K562 (cell line): ENCODE data around the gene BNC2. TPM values are rescaled to one million over a fixed set of nuclear protein-coding genes. Genes with fewer than 3 reads are reported as not detected.

Experiments used
- ATAC-seq: fragments of 200-7000 bp; cut with Tn5 transposase; 3 replicates; pipeline ENCODE4 v1.9.1; 2020; ENCODE audit warnings: moderate library complexity
- BruUV-seq: library from RNA; stranded (reverse); fragments of 400-500 nt; replicated peaks from 2 replicates; lab custom pipeline; 2021; lab: Mats Ljungman, UMichigan
- CTCF ChIA-PET: fragments of 300-600 bp; formaldehyde crosslinking; extraction: SDS; loops from one replicate; lab custom pipeline; 2021; ENCODE audit warnings: low intra/inter-chr PET ratio; lab: Yijun Ruan, JAX
- POLR2A ChIA-PET: fragments of 300-600, 350-650 bp; sonication (Branson Sonifier 250); formaldehyde crosslinking; extraction: SDS; loops from one replicate; lab custom pipeline; 2021; ENCODE audit warnings: antibody characterized with exemption, inconsistent platforms; lab: Yijun Ruan, JAX
- DNase-seq, 4 experiments: peaks; one replicate each; pipeline versions ENCODE4 v3.0.0 to v3.0.0-alpha.2; 2011 to 2018; ENCODE audit warnings: low spot score in 3 of 4, mixed read lengths in 3 of 4; ENCODE audit errors: extremely low read depth in 1 of 4
- FAIRE-seq: peaks from 2 replicates; lab custom pipeline; 2011; peaks lifted over from hg19 to GRCh38; lab: Jason Lieb, UNC
- H2AFZ ChIP-seq: 2 replicates; pipeline ENCODE4 v1.6.0; 2011; ENCODE audit warnings: low read depth, low read length, control low read depth, inconsistent platforms
- H3K27ac ChIP-seq: fragments of 200-600 bp; 3 replicates; pipeline ENCODE4 v1.8.0; 2011; ENCODE audit warnings: low read depth, mild to moderate bottlenecking, control low read depth, inconsistent platforms, low read length, moderate library complexity, mixed read lengths; ENCODE audit errors: extremely low read depth
- H3K27me3 ChIP-seq, 2 experiments: fragments of 300-600 bp in 1 of 2; 2 replicates in 1 of 2; 3 replicates in 1 of 2; pipeline versions ENCODE4 v1.6.0 to v1.8.0; 2011; ENCODE audit warnings: inconsistent platforms in 2 of 2, low read length in 2 of 2, mild to moderate bottlenecking in 1 of 2, mixed read lengths in 1 of 2, moderate library complexity in 1 of 2; ENCODE audit not compliant: control insufficient read depth in 2 of 2, insufficient read depth in 2 of 2
- H3K36me3 ChIP-seq: fragments of 300-600 bp; 3 replicates; pipeline ENCODE4 v1.8.0; 2011; ENCODE audit warnings: mild to moderate bottlenecking, low read length, inconsistent platforms; ENCODE audit not compliant: control insufficient read depth, insufficient read depth
- H3K4me1 ChIP-seq, 2 experiments: fragments of 200-600 bp in 1 of 2; replicated peaks in 1 of 2; 2 replicates in 1 of 2; 3 replicates in 1 of 2; pipeline versions ENCODE4 v1.5.1 to v1.8.0; 2011; ENCODE audit warnings: inconsistent platforms in 2 of 2, low read length in 2 of 2, mild to moderate bottlenecking in 1 of 2, mixed read lengths in 1 of 2, moderate library complexity in 1 of 2; ENCODE audit not compliant: control insufficient read depth in 2 of 2, insufficient read depth in 2 of 2
- H3K4me2 ChIP-seq: 2 replicates; pipeline ENCODE4 v1.6.1; 2011; ENCODE audit warnings: low read length, control low read depth, inconsistent platforms, mixed read lengths; ENCODE audit not compliant: insufficient read depth
- H3K4me3 ChIP-seq: fragments of 200-600 bp; sonication (generic), shearing (Covaris generic); 2 replicates; pipeline ENCODE4 v1.5.1; 2016; ENCODE audit warnings: control low read depth, inconsistent platforms
- H3K79me2 ChIP-seq: fragments of 200-600 bp; 3 replicates; pipeline ENCODE4 v1.8.0; 2011; ENCODE audit warnings: low read length, inconsistent platforms; ENCODE audit not compliant: control insufficient read depth, insufficient read depth
- H3K9ac ChIP-seq, 2 experiments: 2 replicates each; pipeline versions ENCODE4 v1.6.0 to v1.6.1; 2011; ENCODE audit warnings: low read depth in 2 of 2, low read length in 2 of 2, control low read depth in 1 of 2, inconsistent platforms in 1 of 2, mild to moderate bottlenecking in 1 of 2, mixed read lengths in 1 of 2; ENCODE audit not compliant: insufficient read depth in 1 of 2
- H3K9me1 ChIP-seq: one replicate; pipeline ENCODE4 v1.6.0; 2011; ENCODE audit warnings: inconsistent platforms, mild to moderate bottlenecking, low read length, moderate library complexity; ENCODE audit not compliant: control insufficient read depth, insufficient read depth
- H3K9me3 ChIP-seq: replicated peaks from 2 replicates; pipeline ENCODE4 v1.5.1; 2011; ENCODE audit warnings: low read depth, low read length, inconsistent platforms; ENCODE audit not compliant: control insufficient read depth, insufficient read depth
- H4K20me1 ChIP-seq: replicated peaks from 2 replicates; pipeline ENCODE4 v1.6.1; 2011; ENCODE audit warnings: low read length, inconsistent platforms, mixed read lengths; ENCODE audit not compliant: control insufficient read depth, insufficient read depth
- ARNT ChIP-seq, 2 experiments: fragments of 450-650 bp; IDR thresholded peaks; 2 replicates each; pipeline ENCODE4 v1.6.1; 2016; ENCODE audit warnings: mild to moderate bottlenecking in 1 of 2
- BRCA1 ChIP-seq, 2 experiments: fragments of 450-650 bp in 1 of 2; sonication (generic) in 1 of 2; formaldehyde crosslinking in 1 of 2; IDR thresholded peaks; 2 replicates each; pipeline versions ENCODE4 v1.5.0 to v1.6.1; 2017 to 2020; ENCODE audit warnings: mild to moderate bottlenecking in 1 of 2, missing genetic modification reagents in 1 of 2
- ESRRB ChIP-seq: fragments of 250-450 bp; sonication (Bioruptor Pico); IDR thresholded peaks from 2 replicates; pipeline ENCODE4 v1.5.0; 2020; ENCODE audit warnings: mild to moderate bottlenecking, moderate library complexity, borderline replicate concordance
- KAT8 ChIP-seq: fragments of 450-650 bp; IDR thresholded peaks from 2 replicates; pipeline ENCODE4 v1.6.1; 2016; ENCODE audit warnings: low read depth, mild to moderate bottlenecking
- MYNN ChIP-seq, 2 experiments: sonication (generic); formaldehyde crosslinking in 1 of 2; IDR thresholded peaks; 2 replicates each; pipeline versions ENCODE4 v1.5.0 to v1.6.1; 2016 to 2020; ENCODE audit warnings: antibody characterized with exemption in 1 of 2, missing genetic modification reagents in 1 of 2
- NCOR1 ChIP-seq: fragments of 450-650 bp; IDR thresholded peaks from 2 replicates; pipeline ENCODE4 v1.6.1; 2016; ENCODE audit warnings: mild to moderate bottlenecking, moderate library complexity
- NFIC ChIP-seq: fragments of 450-650 bp; IDR thresholded peaks from 2 replicates; pipeline ENCODE4 v1.6.1; 2017; ENCODE audit warnings: mild to moderate bottlenecking, inconsistent platforms
- NR0B1 ChIP-seq: fragments of 450-650 bp; IDR thresholded peaks from one replicate; pipeline ENCODE4 v1.6.1; 2018; ENCODE audit warnings: mild to moderate bottlenecking, moderate library complexity; ENCODE audit not compliant: partially characterized antibody
- RFX1 ChIP-seq: fragments of 450-650 bp; IDR thresholded peaks from 2 replicates; pipeline ENCODE4 v1.6.1; 2016; ENCODE audit warnings: mild to moderate bottlenecking, moderate library complexity
- RFX5 ChIP-seq: IDR thresholded peaks from 2 replicates; pipeline ENCODE4 v1.6.1; 2011; ENCODE audit warnings: low read depth, mild to moderate bottlenecking, improper control_type of control experiment, low read length
- RNF2 ChIP-seq: sonication (generic); IDR thresholded peaks from 2 replicates; pipeline ENCODE4 v1.6.1; 2016
- TAF7 ChIP-seq: fragments of 450-650 bp; IDR thresholded peaks from 2 replicates; pipeline ENCODE4 v1.6.1; 2016; ENCODE audit warnings: missing genetic modification characterization, missing compliant biosample characterization
- TGIF2 ChIP-seq: sonication (generic); formaldehyde crosslinking; IDR thresholded peaks from 2 replicates; pipeline ENCODE4 v1.8.1; 2022; ENCODE audit warnings: mild to moderate bottlenecking, missing genetic modification reagents, moderate library complexity
- TSC22D4 ChIP-seq: fragments of 450-650 bp; IDR thresholded peaks from 2 replicates; pipeline ENCODE4 v1.6.1; 2016; ENCODE audit warnings: missing genetic modification characterization, missing biosample characterization, control low read depth
- ZBTB17 ChIP-seq: fragments of 450-650 bp; formaldehyde crosslinking; IDR thresholded peaks from 2 replicates; pipeline ENCODE4 v1.4.0; 2020; ENCODE audit warnings: mild to moderate bottlenecking
- ZNF398 ChIP-seq: fragments of 250-450 bp; sonication (Bioruptor Pico); IDR thresholded peaks from 2 replicates; pipeline ENCODE4 v1.8.0; 2021; ENCODE audit warnings: moderate library complexity, mild to moderate bottlenecking, inconsistent platforms
- WGBS: fragments of 100-300 bp; shearing (Covaris generic); methylation state at CpG from one replicate; pipeline ENCODE4 v1.1.6; 2016; ENCODE audit warnings: low coverage, mixed read lengths; ENCODE audit not compliant: insufficient coverage; ENCODE audit errors: missing lambda C conversion rate; 5-methylcytosine and 5-hydroxymethylcytosine counted together
- in situ Hi-C: fragments of 300-500 bp; cut with MboI; formaldehyde crosslinking; loops from 4 replicates; pipeline ENCODE4 v1.15.0; 2018; ENCODE audit warnings: inconsistent platforms, mixed read lengths
- intact Hi-C: fragments of 100-400 bp; cut with micrococcal nuclease; formaldehyde crosslinking; loops from 2 replicates; pipeline ENCODE4 v1.14.2; 2022
- polyA plus RNA-seq, 8 experiments: library from polyadenylated mRNA; depleted of rRNA in 4 of 8; stranded (reverse) in 5 of 8; unstranded in 3 of 8; fragments of >200 nt; fragmentation: Nextera tagmentation in 2 of 8; fragmentation: Illumina TruSeq in 1 of 8; extraction: Ambion mirVana in 2 of 8; extraction: Trizol in 1 of 8; gene quantifications; 2 replicates each; pipeline versions ENCODE4 v1.2.1 to v1.2.3, GENCODE V29; 2011 to 2014; ENCODE audit warnings: inconsistent platforms in 1 of 8, missing spikeins in 1 of 8
- total RNA-seq, 7 experiments: library from RNA; depleted of rRNA in 6 of 7; stranded (reverse); fragments of >200 nt in 6 of 7; fragmentation: Illumina TruSeq in 2 of 7; extraction: Trizol in 2 of 7; gene quantifications; 2 replicates each; pipeline versions ENCODE4 v1.2.1 to v1.2.3, GENCODE V29; 2011 to 2021; ENCODE audit warnings: low replicate concordance in 1 of 7
- TF ChIP-seq, protein P1 (sequence below): fragments of 450-650 bp; IDR thresholded peaks from 2 replicates; pipeline ENCODE4 v1.6.1; 2016; ENCODE audit warnings: low read depth, mild to moderate bottlenecking, moderate library complexity

The BNC2 gene
- total and polyA plus RNA-seq, 9 of the 15 experiments (the other 6 are each of a cell fraction or from before 2014, with no cell fraction given): not detected

DNA sequence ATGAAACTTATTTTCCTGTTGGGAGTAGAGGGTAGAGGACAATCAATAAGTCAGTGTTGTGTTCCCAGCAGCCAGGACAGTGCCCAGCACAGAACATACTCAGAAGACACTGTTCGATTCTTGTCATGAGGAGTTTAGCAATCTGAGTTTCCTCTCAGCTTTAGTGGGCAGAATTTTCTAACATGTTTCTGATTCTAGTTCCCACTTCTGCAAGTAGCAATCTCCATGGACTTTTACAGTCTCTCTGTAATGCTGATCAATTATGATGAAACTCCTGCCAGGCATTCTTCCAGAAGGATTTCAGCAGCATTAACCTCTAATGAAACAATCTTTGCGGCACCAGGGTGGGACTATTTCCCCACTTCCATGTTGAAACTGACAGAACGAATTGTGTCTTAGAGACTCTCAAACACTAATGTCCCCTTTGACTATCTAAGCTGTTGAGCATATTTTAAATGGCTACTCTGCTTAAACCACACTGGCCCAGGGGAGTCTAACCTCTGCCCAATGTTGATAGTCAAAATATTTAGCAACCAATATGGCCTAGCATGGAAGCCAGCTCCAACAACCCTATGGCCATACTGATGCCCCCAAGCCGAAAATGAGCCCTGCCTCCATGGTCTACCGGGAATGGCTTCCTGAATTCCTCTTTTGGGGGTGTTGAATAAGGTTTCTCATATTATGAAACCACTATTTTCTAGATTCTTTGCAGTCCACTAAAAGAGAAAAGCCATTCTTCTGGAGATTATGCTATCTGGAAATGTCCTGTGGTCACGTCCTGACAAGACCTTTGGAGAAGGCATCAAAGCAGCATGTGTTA lies 484.3 kb downstream of the BNC2 start:
- DNase-seq (no peak), FAIRE-seq (no peak), ATAC-seq (no peak)
- TF ChIP-seq MYNN (IDR thresholded peaks at IDR 0.05) (no peak), MYNN (CRISPR knock-in tag; IDR thresholded peaks at IDR 0.05) (no peak), RFX1 (no peak), RNF2 (no peak), KAT8 (no peak), TAF7 (no peak), TGIF2 (CRISPR knock-in tag) (no peak), RFX5 (no peak), ESRRB (CRISPR knock-in tag) (no peak), TSC22D4 (tag) (no peak), BRCA1 (IDR thresholded peaks at IDR 0.05) (no peak), BRCA1 (CRISPR knock-in tag; IDR thresholded peaks at IDR 0.05) (no peak), ARNT (IDR thresholded peaks at IDR 0.05) (no peak), ZBTB17 (CRISPR knock-in tag) (no peak), NCOR1 (no peak), NFIC (no peak), NR0B1 (no peak), ZNF398 (CRISPR knock-in tag) (no peak)
- TF ChIP-seq, protein P1, sequence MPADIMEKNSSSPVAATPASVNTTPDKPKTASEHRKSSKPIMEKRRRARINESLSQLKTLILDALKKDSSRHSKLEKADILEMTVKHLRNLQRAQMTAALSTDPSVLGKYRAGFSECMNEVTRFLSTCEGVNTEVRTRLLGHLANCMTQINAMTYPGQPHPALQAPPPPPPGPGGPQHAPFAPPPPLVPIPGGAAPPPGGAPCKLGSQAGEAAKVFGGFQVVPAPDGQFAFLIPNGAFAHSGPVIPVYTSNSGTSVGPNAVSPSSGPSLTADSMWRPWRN: no peak
- Histone ChIP-seq H3K27me3 (no peaks in the 10 kb centered on the region), H3K4me1 (no peaks in the 10 kb centered on the region), H3K9me3 (no peaks in the 10 kb centered on the region), H3K4me3 (no peak overlapping the region), H3K9me1 (no peaks in the 10 kb centered on the region), H3K4me2 (no peak overlapping the region), H3K9ac (no peak overlapping the region), H3K36me3 (no peaks in the 10 kb centered on the region), H2AFZ (no peak overlapping the region), H3K79me2 (no peaks in the 10 kb centered on the region), H3K27ac (no peak overlapping the region), H4K20me1 (no peaks in the 10 kb centered on the region)
- POLR2A ChIA-PET: no interaction called here
- CTCF ChIA-PET: no interaction called here
- in situ Hi-C loops (no loop called here), intact Hi-C loops (no loop called here)
- no TSS peak for BruUV-seq
- 0% methylated on average over 6 of the region's 6 CpGs for WGBS
